ENCODE measurements around the gene TRERF1. TPM values are rescaled to one million over a fixed set of nuclear protein-coding genes. Genes with fewer than 3 reads are reported as not detected.
"Not testable (repeated sequence)": the region's sequence is repeated elsewhere in the genome, so short reads cannot be mapped to it uniquely, and the experiment has no call there.

The TRERF1 gene
- total and polyA plus RNA-seq, 2 experiments from 2014 or later: 11.2 to 20.6 TPM

DNA sequence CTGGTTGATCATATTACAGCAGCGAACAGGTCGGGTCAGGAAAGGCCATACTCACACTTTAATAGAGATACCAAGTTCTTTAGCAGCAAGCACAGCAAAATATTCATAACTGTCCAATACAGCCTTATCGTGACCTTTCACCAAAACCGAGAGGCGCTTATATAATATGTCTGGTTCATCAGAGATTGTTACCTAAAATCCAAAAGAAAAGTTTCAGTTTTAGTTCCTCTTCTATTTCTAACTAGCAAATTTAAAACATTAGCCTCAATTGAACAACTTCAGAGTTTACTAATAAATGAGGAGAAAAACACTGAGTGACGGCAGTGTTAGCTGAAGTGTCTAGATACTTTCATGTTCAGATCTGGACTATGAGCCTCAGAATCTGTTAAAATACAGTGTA is 240.0 kb downstream of the TRERF1 start (continued):
- no peak for TF ChIP-seq JUNB (IDR thresholded peaks at IDR 0.05; ENCODE audit: unreplicated experiment)
- no peak for TF ChIP-seq EZH2phosphoT487 (IDR thresholded peaks at IDR 0.05; ENCODE audit: unreplicated experiment)
- no peak for TF ChIP-seq NANOG (IDR thresholded peaks at IDR 0.05; ENCODE audit: borderline replicate concordance)
- TF ChIP-seq CREB1 (CRISPR knock-in tag; IDR thresholded peaks at IDR 0.05; ENCODE audit: low read depth): no peak
- TF ChIP-seq EZH2 (IDR thresholded peaks at IDR 0.05; ENCODE audit: low read depth, unreplicated experiment): no peak
- TF ChIP-seq, protein P1, sequence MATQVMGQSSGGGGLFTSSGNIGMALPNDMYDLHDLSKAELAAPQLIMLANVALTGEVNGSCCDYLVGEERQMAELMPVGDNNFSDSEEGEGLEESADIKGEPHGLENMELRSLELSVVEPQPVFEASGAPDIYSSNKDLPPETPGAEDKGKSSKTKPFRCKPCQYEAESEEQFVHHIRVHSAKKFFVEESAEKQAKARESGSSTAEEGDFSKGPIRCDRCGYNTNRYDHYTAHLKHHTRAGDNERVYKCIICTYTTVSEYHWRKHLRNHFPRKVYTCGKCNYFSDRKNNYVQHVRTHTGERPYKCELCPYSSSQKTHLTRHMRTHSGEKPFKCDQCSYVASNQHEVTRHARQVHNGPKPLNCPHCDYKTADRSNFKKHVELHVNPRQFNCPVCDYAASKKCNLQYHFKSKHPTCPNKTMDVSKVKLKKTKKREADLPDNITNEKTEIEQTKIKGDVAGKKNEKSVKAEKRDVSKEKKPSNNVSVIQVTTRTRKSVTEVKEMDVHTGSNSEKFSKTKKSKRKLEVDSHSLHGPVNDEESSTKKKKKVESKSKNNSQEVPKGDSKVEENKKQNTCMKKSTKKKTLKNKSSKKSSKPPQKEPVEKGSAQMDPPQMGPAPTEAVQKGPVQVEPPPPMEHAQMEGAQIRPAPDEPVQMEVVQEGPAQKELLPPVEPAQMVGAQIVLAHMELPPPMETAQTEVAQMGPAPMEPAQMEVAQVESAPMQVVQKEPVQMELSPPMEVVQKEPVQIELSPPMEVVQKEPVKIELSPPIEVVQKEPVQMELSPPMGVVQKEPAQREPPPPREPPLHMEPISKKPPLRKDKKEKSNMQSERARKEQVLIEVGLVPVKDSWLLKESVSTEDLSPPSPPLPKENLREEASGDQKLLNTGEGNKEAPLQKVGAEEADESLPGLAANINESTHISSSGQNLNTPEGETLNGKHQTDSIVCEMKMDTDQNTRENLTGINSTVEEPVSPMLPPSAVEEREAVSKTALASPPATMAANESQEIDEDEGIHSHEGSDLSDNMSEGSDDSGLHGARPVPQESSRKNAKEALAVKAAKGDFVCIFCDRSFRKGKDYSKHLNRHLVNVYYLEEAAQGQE (IDR thresholded peaks at IDR 0.05; ENCODE audit: unreplicated experiment): no peak
- TF ChIP-seq POLR2AphosphoS5 (IDR thresholded peaks at IDR 0.05; ENCODE audit: low read depth): no peak

GRCh38 chr6:42210551-42210950 is 241.2 kb downstream of the TRERF1 start:
- Mint-ChIP-seq H3K27ac (no peak overlapping the region), H3K27me3 (ENCODE audit: insufficient read depth, low read depth, poor library complexity) (no peaks in the 10 kb centered on the region), H3K4me3 (no peak overlapping the region), H3K9me3 (no peaks in the 10 kb centered on the region), H3K36me3 (ENCODE audit: low read depth) (peaks cover 57% of the 10 kb centered on the region), H3K4me1 (peaks cover 4% of the 10 kb centered on the region; the same call in 2 of the 3 replicates)
- Histone ChIP-seq H3F3A (replicated peaks; ENCODE audit: low read depth) (0 out of 2 replicates have a peak, but pooled peaks cover 3% of the 10 kb centered on the region), H3K4me1 (ENCODE audit: insufficient read depth) (no peaks in the 10 kb centered on the region), H3K27me3 (ENCODE audit: insufficient read depth) (no peaks in the 10 kb centered on the region), H3K9me2 (ENCODE audit: insufficient read depth) (no peaks in the 10 kb centered on the region), H3K36me3 (ENCODE audit: insufficient read depth) (peaks cover 32% of the 10 kb centered on the region), H3K4me3 (no peak overlapping the region), H2AFZ (no peak overlapping the region), H3K4me2 (no peak overlapping the region), H3K79me2 (replicated peaks; ENCODE audit: insufficient read depth) (no peaks in the 10 kb centered on the region), H3K27ac (ENCODE audit: low read depth) (no peak overlapping the region), H4K20me1 (replicated peaks; ENCODE audit: insufficient read depth) (no peaks in the 10 kb centered on the region)
- DNase-seq (ENCODE audit: low spot score): no peak
- ATAC-seq: no peak
- TF ChIP-seq, protein P1 (IDR thresholded peaks at IDR 0.05; ENCODE audit: unreplicated experiment): no peak
- no peak for TF ChIP-seq EZH2 (IDR thresholded peaks at IDR 0.05; ENCODE audit: low read depth, unreplicated experiment)
- no peak for TF ChIP-seq ZNF331 (CRISPR knock-in tag; IDR thresholded peaks at IDR 0.05; ENCODE audit: low read depth)
- no peak for TF ChIP-seq JUNB (IDR thresholded peaks at IDR 0.05; ENCODE audit: unreplicated experiment)
- TF ChIP-seq NANOG (IDR thresholded peaks at IDR 0.05; ENCODE audit: borderline replicate concordance): no peak
- no peak for TF ChIP-seq ZNF114 (CRISPR knock-in tag; IDR thresholded peaks at IDR 0.05)
- no peak for TF ChIP-seq CREB1 (CRISPR knock-in tag; IDR thresholded peaks at IDR 0.05; ENCODE audit: low read depth)
- no peak for TF ChIP-seq ETS1 (IDR thresholded peaks at IDR 0.05)

- not testable (repeated sequence) for H3K4me3 Mint-ChIP-seq; H2AFZ ChIP-seq; H3K4me3 ChIP-seq; H3K9me2 ChIP-seq (ENCODE audit: insufficient read depth); H3K4me1 Mint-ChIP-seq; DNase-seq (ENCODE audit: low spot score); H4K20me1 ChIP-seq (replicated peaks; ENCODE audit: insufficient read depth); H3K4me1 ChIP-seq (ENCODE audit: insufficient read depth); H3K4me2 ChIP-seq; H3K79me2 ChIP-seq (replicated peaks; ENCODE audit: insufficient read depth); ATAC-seq; H3K9me3 Mint-ChIP-seq; H3K27me3 Mint-ChIP-seq (ENCODE audit: insufficient read depth, low read depth, poor library complexity); H3K27me3 ChIP-seq (ENCODE audit: insufficient read depth); H3F3A ChIP-seq (replicated peaks; ENCODE audit: low read depth); H3K27ac ChIP-seq (ENCODE audit: low read depth); H3K27ac Mint-ChIP-seq
- H3K36me3 ChIP-seq (ENCODE audit: insufficient read depth): peaks cover 32% of the 10 kb centered on the region
- H3K36me3 Mint-ChIP-seq (ENCODE audit: low read depth): peaks cover 61% of the 10 kb centered on the region
Observed at GRCh38 chr6:42207559-42207958, 244.2 kb downstream of the TRERF1 start.

All from GM23338 (cell line).